ENCODE results near the gene SSC5D.

GRCh38 chr19:55441319-55441691, 46.9 kb upstream of the SSC5D start:
- TF ChIP-seq CTCF (conservative IDR thresholded peaks at IDR 0.05; ENCODE audit: low read depth, low read length) (no peak), POLR2A (IDR thresholded peaks at IDR 0.05; ENCODE audit: low read depth, low read length) (no peak), CEBPB (IDR thresholded peaks at IDR 0.05; ENCODE audit: low read depth, low read length) (no peak), FOS (IDR thresholded peaks at IDR 0.05; ENCODE audit: low read depth, low read length) (no peak), BHLHE40 (IDR thresholded peaks at IDR 0.05; ENCODE audit: low read depth, low read length) (no peak), SMC3 (IDR thresholded peaks at IDR 0.05; ENCODE audit: low read depth, low read length) (no peak), RFX5 (IDR thresholded peaks at IDR 0.05; ENCODE audit: low read depth, low read length) (no peak), RAD21 (IDR thresholded peaks at IDR 0.05; ENCODE audit: low read length) (no peak), USF2 (IDR thresholded peaks at IDR 0.05; ENCODE audit: low read depth, low read length) (no peak), RCOR1 (IDR thresholded peaks at IDR 0.05; ENCODE audit: insufficient replicate concordance, low read length) (no peak), CHD1 (IDR thresholded peaks at IDR 0.05; ENCODE audit: low read depth, low read length) (no peak)

All from IMR-90 (cell line).